ENCODE results near the gene ZFAND3.

ZFAND3 gene

DNA sequence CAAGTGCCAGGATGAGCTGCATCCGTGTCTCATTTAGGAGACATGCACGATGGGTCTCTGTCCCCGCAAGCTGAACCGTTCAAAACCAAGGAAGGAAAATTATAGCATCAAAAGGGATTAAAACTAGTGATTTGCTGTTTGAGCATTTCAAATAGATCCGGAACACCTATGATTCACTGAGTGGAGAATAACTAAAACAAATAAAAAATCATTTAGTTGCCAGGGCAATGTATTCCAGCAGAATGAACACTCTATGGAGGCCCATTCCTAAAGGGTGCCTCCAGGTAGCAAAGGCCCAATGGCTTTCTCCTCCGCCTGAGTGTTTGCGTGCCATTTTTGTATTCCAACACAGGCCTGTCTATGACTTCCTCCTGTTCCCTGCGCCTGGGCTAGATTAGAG is 354.8 kb downstream of the ZFAND3 start:
- DNase-seq, result no peak

DNA sequence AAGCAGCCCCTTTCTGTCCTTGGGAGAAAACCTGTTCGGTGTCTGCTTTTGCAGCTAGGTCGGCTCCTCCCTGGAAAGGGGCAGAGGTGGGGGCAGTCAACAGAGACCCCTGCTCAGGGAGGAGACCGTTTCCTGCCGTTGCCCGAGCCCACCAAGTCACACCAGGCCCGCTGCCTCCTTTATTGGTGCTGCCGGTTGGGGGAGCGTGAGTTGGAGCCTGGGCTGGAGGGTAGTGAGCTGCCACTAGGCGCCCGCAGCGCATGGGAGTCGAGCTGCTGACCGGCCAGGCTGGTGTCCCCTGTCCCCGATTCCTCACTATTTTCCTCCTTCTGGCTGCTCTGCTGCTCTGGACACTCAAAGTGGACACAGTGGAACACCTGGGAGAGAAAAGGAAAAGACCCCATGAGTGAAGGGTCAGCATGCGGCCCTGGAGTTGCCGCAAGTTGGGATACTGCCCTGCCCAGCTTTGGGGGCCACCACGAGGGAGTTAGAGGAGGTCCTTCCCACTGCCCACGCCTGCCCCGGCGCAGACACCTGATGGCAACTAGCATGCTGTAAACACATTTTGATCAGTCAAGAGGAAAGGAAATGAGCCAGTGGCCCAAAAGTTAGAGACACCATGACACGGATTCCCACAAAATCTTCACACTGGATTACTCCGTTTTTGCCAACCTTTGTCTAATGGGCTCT is 355.4 kb downstream of the ZFAND3 start:
- DNase-seq, result no peak

- no peak for DNase-seq
Observed at GRCh38 chr6:38175786-38176185, 356.3 kb downstream of the ZFAND3 start.

- no peak for DNase-seq
Observed at GRCh38 chr6:38176797-38177751, 357.5 kb downstream of the ZFAND3 start.

DNA sequence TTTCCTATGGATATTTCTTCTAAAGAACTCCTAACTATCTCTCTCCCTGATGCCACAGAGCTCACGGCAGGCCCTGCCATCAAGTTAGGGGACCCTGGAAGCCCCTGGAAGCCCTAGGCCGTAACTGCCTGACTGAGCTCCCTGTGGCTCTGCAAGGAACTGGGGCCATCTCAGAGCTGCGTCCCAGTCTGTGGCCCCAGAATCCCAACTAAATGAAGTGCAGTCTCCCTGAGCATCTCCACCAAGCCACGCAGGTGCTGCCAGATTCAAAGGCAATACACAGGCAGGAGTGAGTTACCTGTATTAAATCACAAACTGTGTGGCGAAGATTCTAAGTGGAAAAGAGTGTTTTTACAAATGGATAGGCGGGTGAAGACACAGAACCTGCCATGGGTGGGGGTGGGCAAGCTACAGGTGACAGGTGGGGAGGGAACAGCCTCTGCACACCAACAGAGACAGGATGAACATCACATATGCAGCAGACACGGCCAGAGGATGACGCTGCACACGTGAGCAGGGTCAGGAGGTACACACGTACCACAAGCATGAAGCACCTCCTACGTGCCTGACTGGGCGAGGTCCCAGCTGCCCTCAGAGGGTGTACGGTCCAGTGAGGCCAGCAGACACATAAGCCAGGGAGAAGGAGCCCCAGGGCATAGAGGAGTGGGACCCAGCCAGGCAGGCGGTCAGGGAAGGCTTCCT is 358.5 kb downstream of the ZFAND3 start:
- no peak for DNase-seq

DNA sequence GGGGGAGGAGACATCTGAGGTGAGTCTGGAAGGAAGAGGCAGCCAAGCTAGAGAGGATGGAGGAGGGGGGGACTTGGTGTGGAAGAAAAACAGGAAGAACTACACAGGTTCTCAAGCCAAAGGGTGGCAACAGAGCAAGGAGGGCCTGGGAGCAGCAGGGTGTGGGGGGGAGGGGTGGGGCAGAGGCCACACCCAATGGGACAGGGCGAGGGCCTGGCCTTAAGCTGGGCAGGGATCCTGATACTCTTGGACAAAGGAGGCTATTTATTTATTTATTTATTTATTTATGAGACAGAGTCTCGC is 359.0 kb downstream of the ZFAND3 start:
- no peak for DNase-seq

GRCh38 chr6:38179300-38179699 is 359.8 kb downstream of the ZFAND3 start:
- DNase-seq, result no peak

- no peak for DNase-seq
Observed at GRCh38 chr6:38179794-38180430, 360.4 kb downstream of the ZFAND3 start.

GRCh38 chr6:38180586-38180985 is 361.1 kb downstream of the ZFAND3 start:
- DNase-seq, result no peak

GRCh38 chr6:38182426-38182825 is 362.9 kb downstream of the ZFAND3 start:
- no peak for DNase-seq

DNA sequence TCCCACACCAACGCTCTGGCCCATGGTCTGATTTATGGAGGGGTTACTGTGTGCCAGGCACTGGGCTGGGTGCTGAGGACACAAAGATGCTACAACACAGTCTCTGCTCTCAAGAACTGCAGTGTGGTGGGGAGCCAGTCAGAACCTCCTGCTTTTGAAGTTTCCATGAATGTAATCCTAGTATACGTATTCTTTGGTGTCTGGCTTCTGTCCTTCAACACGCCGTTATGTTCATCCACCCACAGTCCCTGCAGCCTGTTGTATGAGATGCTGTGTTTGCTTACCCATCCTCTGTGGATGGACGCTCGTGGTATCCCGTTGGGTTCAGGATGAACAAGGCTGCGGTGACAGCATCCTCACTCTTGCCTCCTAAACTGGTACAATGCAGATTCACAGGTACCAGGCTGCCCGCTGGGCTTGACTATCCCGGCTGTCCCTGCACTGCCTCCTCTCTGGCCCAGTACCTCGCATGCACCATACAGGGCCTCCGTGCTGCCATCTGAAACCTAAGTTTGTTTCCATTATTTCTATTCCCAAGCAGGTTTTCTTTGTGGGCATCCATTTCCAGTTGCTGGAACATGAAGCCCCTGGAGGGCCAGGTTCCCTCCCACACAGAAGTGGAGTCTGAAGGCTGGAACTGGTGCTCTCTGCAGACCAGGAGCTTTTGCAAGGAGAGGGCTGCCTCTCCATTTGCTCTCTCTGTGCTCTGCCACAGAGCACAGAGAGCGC is 364.5 kb downstream of the ZFAND3 start:
- no peak for DNase-seq

- no peak for DNase-seq
Observed at GRCh38 chr6:38184585-38185080, 365.1 kb downstream of the ZFAND3 start.

DNA sequence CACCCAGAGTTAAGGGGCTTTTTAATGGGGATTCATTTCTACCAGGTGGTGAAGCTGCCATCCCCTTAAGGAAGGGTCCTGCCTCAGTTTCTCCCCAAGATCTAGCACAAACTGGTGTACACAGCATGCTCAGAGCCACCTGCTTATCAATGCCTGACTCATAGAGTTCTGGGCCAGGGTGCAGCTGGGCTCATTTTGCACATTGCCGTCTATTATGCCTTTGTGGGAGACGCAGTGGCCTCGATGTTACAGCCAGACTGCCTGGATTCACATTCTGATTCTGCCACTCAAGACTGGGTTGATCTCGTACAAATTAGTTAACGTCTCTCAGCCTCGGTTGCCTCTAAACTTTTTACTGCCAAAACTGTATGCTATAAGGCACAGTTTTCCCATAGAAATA is 365.7 kb downstream of the ZFAND3 start:
- no peak for DNase-seq

DNA sequence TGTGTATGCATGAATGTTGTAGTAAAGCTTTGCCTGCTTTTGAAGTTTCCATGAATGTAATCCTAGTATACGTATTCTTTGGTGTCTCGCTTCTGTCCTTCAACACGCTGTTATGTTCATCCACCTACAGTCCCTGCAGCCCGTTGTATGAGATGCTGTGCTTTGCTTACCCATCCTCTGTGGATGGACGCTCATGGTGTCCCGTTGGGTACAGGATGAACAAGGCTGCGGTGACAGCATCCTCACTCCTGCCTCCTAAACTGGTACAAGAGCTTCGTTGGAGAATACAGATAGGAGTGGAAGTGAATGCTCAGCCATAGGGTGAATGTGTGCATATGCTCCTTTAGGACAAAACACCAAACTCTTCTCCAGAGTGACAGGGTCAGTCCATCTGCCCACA is 366.2 kb downstream of the ZFAND3 start:
- no peak for DNase-seq

- DNase-seq, result no peak
Observed at GRCh38 chr6:38187325-38187724, 367.8 kb downstream of the ZFAND3 start.

GRCh38 chr6:38187811-38188590 is 368.5 kb downstream of the ZFAND3 start:
- DNase-seq, result no peak

DNA sequence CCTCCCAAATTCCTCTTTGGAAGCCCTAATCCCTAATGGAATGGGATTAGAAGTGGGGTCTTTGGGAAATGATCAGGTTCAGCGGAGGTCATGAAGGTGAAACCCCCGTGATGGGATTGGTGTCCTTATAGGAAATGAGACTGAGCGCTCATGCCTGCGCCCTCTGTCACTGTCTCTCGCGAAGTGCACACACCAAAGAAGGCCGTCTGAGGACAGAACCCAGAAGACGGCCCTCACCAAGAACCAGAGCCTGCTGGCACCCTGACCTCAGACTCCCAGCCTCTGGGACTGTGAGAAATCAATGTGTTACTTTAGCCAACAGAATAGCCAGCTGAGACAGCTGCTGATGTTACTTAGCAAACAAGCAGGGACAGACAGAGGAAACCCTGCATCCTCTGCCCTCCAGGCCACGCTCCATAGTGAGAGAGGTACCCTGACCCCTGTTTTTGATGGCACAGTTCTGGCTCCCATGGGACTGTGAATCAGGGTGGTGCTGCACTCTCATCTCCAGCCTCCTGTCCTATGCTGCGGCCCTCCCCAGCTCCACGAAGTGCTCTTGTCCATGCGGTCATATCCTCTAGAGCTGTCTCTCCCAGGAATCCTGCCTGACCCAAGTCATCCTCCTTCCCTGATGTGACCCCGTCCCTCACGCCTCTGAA is 369.3 kb downstream of the ZFAND3 start:
- no peak for DNase-seq

DNA sequence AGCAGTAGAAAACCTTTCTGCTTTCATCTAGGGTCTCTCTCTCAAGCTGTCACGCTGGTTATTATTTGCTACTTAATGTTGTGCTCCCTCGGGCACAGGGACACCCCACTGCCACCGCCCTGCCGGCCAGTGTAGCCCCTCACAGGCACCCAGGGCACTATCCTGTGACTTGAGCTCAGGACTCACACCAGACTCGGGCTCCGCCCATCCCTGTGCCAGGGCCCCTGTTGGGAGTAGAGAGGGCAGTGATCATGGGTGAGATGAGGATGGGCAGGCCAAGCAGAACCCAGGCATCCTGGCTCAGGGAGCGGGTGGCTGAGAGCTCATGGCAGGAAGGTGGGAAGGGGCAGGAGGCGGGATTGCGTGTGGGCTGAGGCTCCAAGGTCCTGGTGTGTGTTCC is 371.9 kb downstream of the ZFAND3 start:
- no peak for DNase-seq

DNA sequence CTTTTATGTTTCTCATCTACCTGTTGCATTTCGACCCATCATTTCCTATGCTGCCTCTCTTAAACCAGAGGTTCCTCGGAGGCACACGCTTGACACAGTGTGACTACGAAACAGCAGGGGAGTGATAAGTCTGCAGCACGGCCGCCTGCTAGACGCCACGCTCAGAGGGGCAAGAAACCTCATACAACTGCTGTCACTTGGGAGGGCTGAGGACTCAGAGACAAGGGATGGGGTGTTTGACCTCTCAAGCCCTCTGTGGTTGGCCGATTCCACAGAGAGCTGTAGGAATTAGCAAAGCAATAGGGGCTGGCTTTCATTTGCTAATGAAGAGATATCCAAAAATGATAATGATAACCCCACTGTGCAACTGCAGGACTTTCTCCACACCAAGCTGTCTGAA is 372.5 kb downstream of the ZFAND3 start:
- no peak for DNase-seq

DNA sequence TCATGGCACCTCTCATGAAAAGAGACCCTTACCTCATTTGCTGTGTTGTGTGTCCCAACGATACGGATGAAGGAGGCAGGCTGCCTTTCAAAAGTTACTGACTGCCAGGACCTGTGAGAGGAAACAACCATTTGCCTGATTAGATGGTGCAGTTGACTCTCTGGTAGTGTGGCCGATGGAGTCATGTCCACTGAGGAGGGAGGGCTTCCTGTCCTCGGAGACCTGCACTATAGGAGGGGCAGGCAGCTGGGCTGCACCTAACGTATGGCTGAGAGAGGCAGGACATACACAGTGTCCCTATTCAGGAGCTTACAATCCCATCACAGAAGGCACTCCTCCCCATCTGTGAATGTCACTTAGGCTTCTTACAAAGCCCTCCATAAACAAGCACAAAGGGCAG is 373.0 kb downstream of the ZFAND3 start:
- no peak for DNase-seq

GRCh38 chr6:38193051-38193450 is 373.5 kb downstream of the ZFAND3 start:
- DNase-seq, result no peak
